Measurements from ENCODE around the gene PCDHGB7. TPM values are rescaled to one million over a fixed set of nuclear protein-coding genes. Genes with fewer than 3 reads are reported as not detected.
A peak's percentile ranks its signal among the peaks of the same experiment; 100 is the strongest.
"Not testable (repeated sequence)": the region's sequence is repeated elsewhere in the genome, so short reads cannot be mapped to it uniquely, and the experiment has no call there.

The PCDHGB7 gene
- total and polyA plus RNA-seq, 12 donors, result 1.9 to 12.6 (median 10.3) TPM

- intact Hi-C loops (cut with DNase I), result loop anchor here in 1 of 10 donors (10.0 kb wide), 1 partner anchor 48 kb away; the partner anchor contains the start of genes PCDHGA4, PCDHGB1 and PCDHGB2
Observed at GRCh38 chr5:141402553-141403243, 14.8 kb upstream of the PCDHGB7 start, which contains the start of gene PCDHGA9. TSS of gene PCDHGA9 (plus strand) at chr5:141402778. CDS start at chr5:141402953, 175 bp downstream.

GRCh38 chr5:141403387-141403786, 14.1 kb upstream of the PCDHGB7 start:
- no peak for TF ChIP-seq CTCF (IDR thresholded peaks at IDR 0.05)
- intact Hi-C loops (cut with DNase I), result loop anchor here in 1 of 10 donors (10.0 kb wide), 1 partner anchor 49 kb away; the partner anchor contains the start of genes PCDHGA4, PCDHGB1 and PCDHGB2
- Histone ChIP-seq H3K27me3 (peaks cover 0 to 89% (median 0%) of the 10 kb centered on the region in 7 donors), H3K9me3 (peaks cover 0 to 100% (median 63%) of the 10 kb centered on the region in 11 donors), H3K27ac (no peak overlapping the region), H3K4me1 (peaks cover 0 to 5% (median 0%) of the 10 kb centered on the region in 9 donors), H3K4me3 (peak overlapping the region in 3 of 10 donors; percentile 10 to 32 (median 21)), H3K36me3 (peaks cover 0 to 51% (median 0%) of the 10 kb centered on the region in 9 donors)
- WGBS, 2 donors, result 37 to 38% methylated on average over 22 of the region's 22 CpGs
- ATAC-seq, result no peak
- no peak for DNase-seq

More at GRCh38 chr5:141402553-141403243, 14.8 kb upstream of the PCDHGB7 start, which contains the start of gene PCDHGA9:
- Histone ChIP-seq H3K9me3 (peaks cover 0 to 96% (median 56%) of the 10 kb centered on the region in 11 donors), H3K4me3 (peak within 1 kb of the TSS in 5 of 10 donors; percentile 10 to 32 (median 21)), H3K4me1 (peaks cover 0 to 5% (median 0%) of the 10 kb centered on the region in 9 donors), H3K36me3 (peaks cover 0 to 45% (median 0%) of the 10 kb centered on the region in 9 donors), H3K27me3 (peaks cover 0 to 85% (median 0%) of the 10 kb centered on the region in 7 donors), H3K27ac (no peak within 1 kb of the TSS)
- ATAC-seq (no peak), DNase-seq (no peak)
- 30 to 33% methylated on average over 27 of the region's 27 CpGs for WGBS, 2 donors
- TF ChIP-seq CTCF (IDR thresholded peaks at IDR 0.05), result peak in 6 of 9 donors; percentile 6 to 36 (median 22)

GRCh38 chr5:141407790-141408505, 9.5 kb upstream of the PCDHGB7 start, which contains the start of gene PCDHGB6:
TSS of gene PCDHGB6 (plus strand) at chr5:141408021. CDS start at chr5:141408203, 182 bp downstream.
- peak in 1 of 2 donors; percentile 57 for DNase-seq
- peak; percentile 71 to 91 (median 84) for ATAC-seq
- peaks cover 0 to 92% (median 0%) of the 10 kb centered on the region in 7 donors for H3K27me3 ChIP-seq
- peak within 1 kb of the TSS in 6 of 10 donors; percentile 20 to 60 (median 44) for H3K27ac ChIP-seq
- peak within 1 kb of the TSS in 9 of 10 donors; percentile 14 to 46 (median 43) for H3K4me3 ChIP-seq
- not testable (repeated sequence) for H3K4me1 ChIP-seq
- peak; percentile 24 to 71 (median 56) for TF ChIP-seq CTCF (IDR thresholded peaks at IDR 0.05)
- H3K36me3 ChIP-seq, result peaks cover 0 to 71% (median 0%) of the 10 kb centered on the region in 9 donors
- intact Hi-C loops (cut with DNase I), result loop anchor here in 2 of 10 donors (5.0 to 10.0 kb wide), 2 partner anchors 53 to 154 kb away; partner anchors contain the start of genes PCDHGA4 (in 1 of the 2), PCDHGB1 (in 1 of the 2) and PCDHGB2 (in 1 of the 2)
- WGBS, 2 donors, result 15 to 17% methylated on average over 48 to 49 of the region's 51 CpGs
- peaks cover 0 to 100% (median 55%) of the 10 kb centered on the region in 11 donors for H3K9me3 ChIP-seq

Measured in heart right ventricle (tissue), 16 donors.